Esophagus squamous epithelium (tissue), 5 donors: ENCODE data around the gene SENP2. TPM values are rescaled to one million over a fixed set of nuclear protein-coding genes. Genes with fewer than 3 reads are reported as not detected.

Source experiments
- DNase-seq: peaks from one replicate; lab custom pipeline; 2025; lab: John Stamatoyannopoulos, UW
- H3K27ac ChIP-seq, 4 donors: fragments of 200-600 bp; sonication (generic); one replicate each; pipeline ENCODE4 v1.5.1; 2016 to 2019; ENCODE audit warnings: mild to moderate bottlenecking in 1 of 4
- H3K27me3 ChIP-seq, 4 donors: fragments of 200-600 bp; sonication (generic); 1 replicate in 3 of 4; 2 replicates in 1 of 4; pipeline versions ENCODE4 v1.5.1 to v1.6.0; 2017 to 2021; ENCODE audit warnings: antibody characterized with exemption in 1 of 4
- H3K36me3 ChIP-seq, 3 donors: fragments of 200-600 bp; sonication (generic); one replicate each; pipeline ENCODE4 v1.5.1; 2016 to 2019
- H3K4me1 ChIP-seq, 3 donors: fragments of 200-600 bp; sonication (generic); one replicate each; pipeline ENCODE4 v1.5.1; 2017 to 2019
- H3K4me3 ChIP-seq, 4 donors: fragments of 200-600 bp; sonication (generic); 1 replicate in 3 of 4; 2 replicates in 1 of 4; pipeline ENCODE4 v1.5.1; 2016 to 2019; ENCODE audit warnings: mild to moderate bottlenecking in 2 of 4, moderate library complexity in 1 of 4
- H3K9me3 ChIP-seq, 3 donors: fragments of 200-600 bp; sonication (generic); one replicate each; pipeline ENCODE4 v1.5.1; 2016 to 2019
- CTCF ChIP-seq, 6 experiments: fragments of 450-650 bp in 4 of 6; fragments of 200-600 bp in 2 of 6; sonication (generic) in 2 of 6; IDR thresholded peaks; one replicate each; pipeline ENCODE4 v1.5.1; 2016 to 2019; ENCODE audit warnings: antibody characterized with exemption in 6 of 6, mild to moderate bottlenecking in 4 of 6, moderate library complexity in 4 of 6
- POLR2A ChIP-seq, 4 donors: fragments of 450-650 bp; IDR thresholded peaks; one replicate each; pipeline ENCODE4 v1.6.1; 2017; ENCODE audit warnings: antibody characterized with exemption in 4 of 4, mild to moderate bottlenecking in 4 of 4, moderate library complexity in 3 of 4
- WGBS, 2 donors: methylation state at CpG; one replicate each; pipeline ENCODE4 v1.1.5; 2018; 5-methylcytosine and 5-hydroxymethylcytosine counted together
- intact Hi-C: fragments of 100-400 bp; cut with DNase I; formaldehyde crosslinking; loops from one replicate; pipeline ENCODE4 v1.15.0; 2022
- total RNA-seq, 4 donors: library from RNA; depleted of rRNA; stranded (reverse); fragments of >200 nt; gene quantifications; one replicate each; pipeline ENCODE4 v1.1.0, GENCODE V29; 2016
- donor health status: DM: yes; HTN: yes; CAD: no.

The SENP2 gene
- total RNA-seq, 4 donors from 2014 or later = 9.6 to 33.2 (median 20.1) TPM

GRCh38 chr3:185605566-185605965 lies 19.5 kb downstream of the SENP2 start:
- no peaks in the 10 kb centered on the region for H3K27me3 ChIP-seq
- H3K27ac ChIP-seq = no peak overlapping the region
- TF ChIP-seq CTCF (IDR thresholded peaks at IDR 0.05) (no peak), POLR2A (IDR thresholded peaks at IDR 0.05) (no peak)
- H3K36me3 ChIP-seq = peaks cover 0 to 100% (median 34%) of the 10 kb centered on the region in 3 donors
- H3K4me3 ChIP-seq = no peak overlapping the region
- no peaks in the 10 kb centered on the region for H3K4me1 ChIP-seq
- no peaks in the 10 kb centered on the region for H3K9me3 ChIP-seq
- intact Hi-C loops = no loop called here
- no peak for DNase-seq

GRCh38 chr3:185606196-185606595 lies 20.1 kb downstream of the SENP2 start:
- peaks cover under 1 to 100% (median 38%) of the 10 kb centered on the region in 3 donors for H3K36me3 ChIP-seq
- no peaks in the 10 kb centered on the region for H3K9me3 ChIP-seq
- no peak overlapping the region for H3K27ac ChIP-seq
- DNase-seq = no peak
- TF ChIP-seq CTCF (IDR thresholded peaks at IDR 0.05) (no peak), POLR2A (IDR thresholded peaks at IDR 0.05) (no peak)
- H3K4me3 ChIP-seq = no peak overlapping the region
- no peaks in the 10 kb centered on the region for H3K27me3 ChIP-seq
- intact Hi-C loops = no loop called here
- WGBS, 2 donors = 82 to 93% methylated on average over 4 of the region's 4 CpGs
- no peaks in the 10 kb centered on the region for H3K4me1 ChIP-seq

GRCh38 chr3:185613016-185613415 lies 26.9 kb downstream of the SENP2 start:
- intact Hi-C loops = no loop called here
- no peak for DNase-seq
- H3K9me3 ChIP-seq = no peaks in the 10 kb centered on the region
- H3K36me3 ChIP-seq = peaks cover 8 to 100% (median 47%) of the 10 kb centered on the region in 3 donors
- no peaks in the 10 kb centered on the region for H3K4me1 ChIP-seq
- no peaks in the 10 kb centered on the region for H3K27me3 ChIP-seq
- no peak overlapping the region for H3K27ac ChIP-seq
- TF ChIP-seq POLR2A (IDR thresholded peaks at IDR 0.05) (no peak), CTCF (IDR thresholded peaks at IDR 0.05) (no peak)
- WGBS, 2 donors = 80 to 82% methylated on average over 6 of the region's 6 CpGs
- no peak overlapping the region for H3K4me3 ChIP-seq

- Histone ChIP-seq H3K27ac (no peak overlapping the region), H3K4me3 (no peak overlapping the region), H3K27me3 (no peaks in the 10 kb centered on the region), H3K36me3 (peaks cover 4 to 98% (median 17%) of the 10 kb centered on the region in 3 donors), H3K4me1 (no peaks in the 10 kb centered on the region), H3K9me3 (no peaks in the 10 kb centered on the region)
- intact Hi-C loops = no loop called here
- TF ChIP-seq POLR2A (IDR thresholded peaks at IDR 0.05) (no peak), CTCF (IDR thresholded peaks at IDR 0.05) (no peak)
- WGBS, 2 donors = 77 to 89% methylated on average over 4 to 7 of the region's 7 CpGs
- DNase-seq = no peak
These were observed 38.0 kb downstream of the SENP2 start for GRCh38 chr3:185623939-185624665.

- Histone ChIP-seq H3K4me1 (peaks cover 0 to 16% (median 4%) of the 10 kb centered on the region in 3 donors), H3K4me3 (no peak overlapping the region), H3K27me3 (no peaks in the 10 kb centered on the region), H3K9me3 (no peaks in the 10 kb centered on the region), H3K36me3 (peaks cover 0 to 90% (median 17%) of the 10 kb centered on the region in 3 donors), H3K27ac (no peak overlapping the region)
- intact Hi-C loops = no loop called here
- TF ChIP-seq POLR2A (IDR thresholded peaks at IDR 0.05) = no peak
- no peak for TF ChIP-seq CTCF (IDR thresholded peaks at IDR 0.05)
- no peak for DNase-seq
- WGBS, 2 donors = 71 to 77% methylated on average over 1 of the region's 1 CpG
These were observed 39.7 kb downstream of the SENP2 start for GRCh38 chr3:185625784-185626183.
